ENCODE data around the gene RFT1.

- no peak for TF ChIP-seq CTCF (IDR thresholded peaks at IDR 0.05)
- TF ChIP-seq EZH2phosphoT487 (IDR thresholded peaks at IDR 0.05), result no peak
Observed at GRCh38 chr3:53082736-53083135, 47.5 kb downstream of the RFT1 start.

Data from neural progenitor cell (in vitro differentiated cells).